ENCODE measurements around the gene CNGA4.

GRCh38 chr11:6249770-6250555 lies 11.1 kb downstream of the CNGA4 start:
- TF ChIP-seq, protein P1, sequence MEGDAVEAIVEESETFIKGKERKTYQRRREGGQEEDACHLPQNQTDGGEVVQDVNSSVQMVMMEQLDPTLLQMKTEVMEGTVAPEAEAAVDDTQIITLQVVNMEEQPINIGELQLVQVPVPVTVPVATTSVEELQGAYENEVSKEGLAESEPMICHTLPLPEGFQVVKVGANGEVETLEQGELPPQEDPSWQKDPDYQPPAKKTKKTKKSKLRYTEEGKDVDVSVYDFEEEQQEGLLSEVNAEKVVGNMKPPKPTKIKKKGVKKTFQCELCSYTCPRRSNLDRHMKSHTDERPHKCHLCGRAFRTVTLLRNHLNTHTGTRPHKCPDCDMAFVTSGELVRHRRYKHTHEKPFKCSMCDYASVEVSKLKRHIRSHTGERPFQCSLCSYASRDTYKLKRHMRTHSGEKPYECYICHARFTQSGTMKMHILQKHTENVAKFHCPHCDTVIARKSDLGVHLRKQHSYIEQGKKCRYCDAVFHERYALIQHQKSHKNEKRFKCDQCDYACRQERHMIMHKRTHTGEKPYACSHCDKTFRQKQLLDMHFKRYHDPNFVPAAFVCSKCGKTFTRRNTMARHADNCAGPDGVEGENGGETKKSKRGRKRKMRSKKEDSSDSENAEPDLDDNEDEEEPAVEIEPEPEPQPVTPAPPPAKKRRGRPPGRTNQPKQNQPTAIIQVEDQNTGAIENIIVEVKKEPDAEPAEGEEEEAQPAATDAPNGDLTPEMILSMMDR (IDR thresholded peaks at IDR 0.05) = no peak
- TF ChIP-seq POLR2A (IDR thresholded peaks at IDR 0.05) = no peak

Measured in testis (tissue), 2 donors.